H1 (cell line): ENCODE measurements around the gene AGBL1. TPM values are rescaled to one million over a fixed set of nuclear protein-coding genes. Genes with fewer than 3 reads are reported as not detected.

Experiments used
- GTF2F1 ChIP-seq: IDR thresholded peaks from 2 replicates; pipeline ENCODE4 v1.6.1; 2012; ENCODE audit warnings: low read depth, low read length, improper control_type of control experiment, borderline replicate concordance
- JUN ChIP-seq: IDR thresholded peaks from 2 replicates; pipeline ENCODE4 v1.6.1; 2011; ENCODE audit warnings: low read depth, mild to moderate bottlenecking, improper control_type of control experiment, low read length
- JUND ChIP-seq: IDR thresholded peaks from 2 replicates; pipeline ENCODE4 v1.6.1; 2011; ENCODE audit warnings: mild to moderate bottlenecking, improper control_type of control experiment, low read length
- POLR2A ChIP-seq, 2 experiments: IDR thresholded peaks; 1 replicate in 1 of 2; 2 replicates in 1 of 2; pipeline ENCODE4 v1.6.1; 2011; ENCODE audit warnings: low read depth in 2 of 2, low read length in 2 of 2, mild to moderate bottlenecking in 2 of 2; ENCODE audit errors: control extremely low read depth in 1 of 2
- RNF2 ChIP-seq: fragments of 200-900, 300-1000 bp; sonication (generic); IDR thresholded peaks from 2 replicates; pipeline ENCODE4 v1.7.1; 2016; ENCODE audit warnings: borderline replicate concordance, low read depth, mild to moderate bottlenecking, antibody characterized with exemption, low read length; ENCODE audit not compliant: poor library complexity, severe bottlenecking; ENCODE audit errors: missing control alignments
- SUZ12 ChIP-seq: fragments of 200-600 bp; sonication (generic); IDR thresholded peaks from 2 replicates; pipeline ENCODE4 v1.6.1; 2012; ENCODE audit warnings: mild to moderate bottlenecking, inconsistent platforms, low read length, moderate library complexity, mixed read lengths
- polyA plus RNA-seq, 7 experiments: library from polyadenylated mRNA; depleted of rRNA in 3 of 7; stranded (reverse) in 5 of 7; unstranded in 2 of 7; fragments of >200 nt in 5 of 7; fragments of 200-250 nt in 2 of 7; gene quantifications; 1 replicate in 5 of 7; 2 replicates in 1 of 7; 4 replicates in 1 of 7; pipeline versions ENCODE4 v1.2.1 to v1.2.3, GENCODE V29; 2011 to 2013; ENCODE audit warnings: missing spikeins in 2 of 7, mixed read lengths in 2 of 7
- total RNA-seq: library from RNA; stranded (reverse); fragmentation: NEBNext Ultra II Directional; extraction: Animal tissue kit (Norgen Biotek cat#: 25700); gene quantifications from 2 replicates; pipeline ENCODE4 v1.2.1, GENCODE V29; 2021
- TF ChIP-seq, protein P1 (sequence below): IDR thresholded peaks from 2 replicates; pipeline ENCODE4 v1.6.1; 2012; ENCODE audit warnings: low read length, inconsistent platforms

Gene AGBL1
- total and polyA plus RNA-seq, 2 of the 8 experiments (the other 6 are each of a cell fraction or from before 2014, with no cell fraction given): not detected

DNA sequence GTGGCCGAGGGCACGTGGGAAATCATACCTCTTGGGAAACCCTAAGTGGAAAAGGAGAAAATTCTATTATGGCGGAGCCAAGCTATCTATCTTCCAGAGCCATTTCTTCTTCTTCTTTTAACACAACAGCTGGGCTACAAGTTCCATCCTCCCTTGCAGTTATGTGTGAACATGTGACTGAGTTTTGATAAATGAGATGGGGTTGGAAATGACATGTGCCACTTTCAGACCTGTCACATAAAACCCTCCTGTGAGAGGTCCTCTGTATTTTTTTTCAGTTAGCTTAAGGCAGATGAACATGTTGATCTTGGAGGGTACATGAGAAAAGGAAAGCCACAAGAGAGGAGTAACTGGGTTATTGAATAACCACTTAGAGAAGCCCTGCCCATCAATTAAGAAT lies 47.9 kb downstream of the AGBL1 start (continued):
- TF ChIP-seq, protein P1, sequence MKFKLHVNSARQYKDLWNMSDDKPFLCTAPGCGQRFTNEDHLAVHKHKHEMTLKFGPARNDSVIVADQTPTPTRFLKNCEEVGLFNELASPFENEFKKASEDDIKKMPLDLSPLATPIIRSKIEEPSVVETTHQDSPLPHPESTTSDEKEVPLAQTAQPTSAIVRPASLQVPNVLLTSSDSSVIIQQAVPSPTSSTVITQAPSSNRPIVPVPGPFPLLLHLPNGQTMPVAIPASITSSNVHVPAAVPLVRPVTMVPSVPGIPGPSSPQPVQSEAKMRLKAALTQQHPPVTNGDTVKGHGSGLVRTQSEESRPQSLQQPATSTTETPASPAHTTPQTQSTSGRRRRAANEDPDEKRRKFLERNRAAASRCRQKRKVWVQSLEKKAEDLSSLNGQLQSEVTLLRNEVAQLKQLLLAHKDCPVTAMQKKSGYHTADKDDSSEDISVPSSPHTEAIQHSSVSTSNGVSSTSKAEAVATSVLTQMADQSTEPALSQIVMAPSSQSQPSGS: no peak
- no peak for TF ChIP-seq JUND
- TF ChIP-seq JUN: no peak
- no peak for TF ChIP-seq RNF2
- no peak for TF ChIP-seq POLR2A (IDR thresholded peaks at IDR 0.05; ENCODE audit: control extremely low read depth in 1 of 2, low read depth in 2 of 2, low read length in 2 of 2)
- TF ChIP-seq GTF2F1: no peak
- TF ChIP-seq SUZ12: no peak
